ENCODE data around the gene APOB. TPM values are rescaled to one million over a fixed set of nuclear protein-coding genes. Genes with fewer than 3 reads are reported as not detected.

Gene APOB
- total and polyA plus RNA-seq, 2 of the 13 experiments (the other 11 are each of a cell fraction or from before 2014, with no cell fraction given) = 1,569 to 2,515 TPM

DNA sequence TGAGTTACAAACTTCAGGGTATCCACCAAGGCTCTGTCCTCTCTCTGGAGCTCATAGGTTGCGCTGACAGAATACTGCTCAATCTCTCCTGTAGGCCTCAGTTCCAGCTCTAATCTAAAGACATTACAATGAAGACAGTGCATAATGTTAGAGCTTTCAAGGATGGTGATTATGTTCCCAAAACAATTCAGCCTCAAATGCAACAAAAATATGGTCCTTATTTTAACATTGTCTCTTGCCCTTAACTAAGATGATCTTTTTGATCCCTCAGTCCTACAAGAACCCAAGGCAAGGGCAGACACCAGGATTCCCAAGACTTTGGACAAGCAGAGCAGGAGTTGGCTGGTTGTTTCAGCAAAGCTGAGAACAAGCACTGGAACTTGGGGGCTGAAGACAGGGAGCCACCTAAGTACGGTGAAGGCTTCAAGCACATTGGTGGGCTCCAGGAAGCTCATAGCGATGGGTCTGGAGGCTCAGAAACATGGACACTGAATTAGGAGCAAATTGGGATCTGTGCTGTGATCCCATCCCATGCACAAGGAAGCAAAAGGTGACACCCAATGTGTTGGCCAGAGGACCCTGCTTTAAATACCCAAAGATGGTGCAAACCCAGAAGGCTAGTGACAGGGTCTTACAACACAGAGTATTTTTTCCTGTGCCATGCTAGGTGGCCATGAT lies 24.7 kb downstream of the APOB start (continued):
- TF ChIP-seq ZNF615 (CRISPR knock-in tag; IDR thresholded peaks at IDR 0.05; ENCODE audit: borderline replicate concordance) (no peak), ZNF792 (CRISPR knock-in tag; IDR thresholded peaks at IDR 0.05) (no peak), AHDC1 (CRISPR knock-in tag; IDR thresholded peaks at IDR 0.05; ENCODE audit: borderline replicate concordance) (no peak), DPF2 (CRISPR knock-in tag; IDR thresholded peaks at IDR 0.05; ENCODE audit: borderline replicate concordance, low read depth) (no peak), MBNL3 (CRISPR knock-in tag; conservative IDR thresholded peaks at IDR 0.05) (no peak), HIC2 (CRISPR knock-in tag; IDR thresholded peaks at IDR 0.05; ENCODE audit: low read depth) (no peak), GLI4 (CRISPR knock-in tag; IDR thresholded peaks at IDR 0.05; ENCODE audit: borderline replicate concordance) (no peak), IRF2 (CRISPR knock-in tag; IDR thresholded peaks at IDR 0.05) (no peak), MEIS1 (CRISPR knock-in tag; IDR thresholded peaks at IDR 0.05; ENCODE audit: borderline replicate concordance) (no peak), ZNF562 (CRISPR knock-in tag; IDR thresholded peaks at IDR 0.05; ENCODE audit: borderline replicate concordance) (0 out of 2 replicates have a peak, but pooled peaks have one; percentile 7), CBFB (CRISPR knock-in tag; IDR thresholded peaks at IDR 0.05) (no peak), ZNF224 (CRISPR knock-in tag; IDR thresholded peaks at IDR 0.05) (no peak), YY1 (IDR thresholded peaks at IDR 0.05; ENCODE audit: insufficient read depth, insufficient replicate concordance, low read depth, low read length) (no peak)
- TF ChIP-seq, protein P1, sequence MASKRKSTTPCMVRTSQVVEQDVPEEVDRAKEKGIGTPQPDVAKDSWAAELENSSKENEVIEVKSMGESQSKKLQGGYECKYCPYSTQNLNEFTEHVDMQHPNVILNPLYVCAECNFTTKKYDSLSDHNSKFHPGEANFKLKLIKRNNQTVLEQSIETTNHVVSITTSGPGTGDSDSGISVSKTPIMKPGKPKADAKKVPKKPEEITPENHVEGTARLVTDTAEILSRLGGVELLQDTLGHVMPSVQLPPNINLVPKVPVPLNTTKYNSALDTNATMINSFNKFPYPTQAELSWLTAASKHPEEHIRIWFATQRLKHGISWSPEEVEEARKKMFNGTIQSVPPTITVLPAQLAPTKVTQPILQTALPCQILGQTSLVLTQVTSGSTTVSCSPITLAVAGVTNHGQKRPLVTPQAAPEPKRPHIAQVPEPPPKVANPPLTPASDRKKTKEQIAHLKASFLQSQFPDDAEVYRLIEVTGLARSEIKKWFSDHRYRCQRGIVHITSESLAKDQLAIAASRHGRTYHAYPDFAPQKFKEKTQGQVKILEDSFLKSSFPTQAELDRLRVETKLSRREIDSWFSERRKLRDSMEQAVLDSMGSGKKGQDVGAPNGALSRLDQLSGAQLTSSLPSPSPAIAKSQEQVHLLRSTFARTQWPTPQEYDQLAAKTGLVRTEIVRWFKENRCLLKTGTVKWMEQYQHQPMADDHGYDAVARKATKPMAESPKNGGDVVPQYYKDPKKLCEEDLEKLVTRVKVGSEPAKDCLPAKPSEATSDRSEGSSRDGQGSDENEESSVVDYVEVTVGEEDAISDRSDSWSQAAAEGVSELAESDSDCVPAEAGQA (IDR thresholded peaks at IDR 0.05; ENCODE audit: low read depth) = no peak
- TF ChIP-seq, protein P1 (CRISPR knock-in tag; IDR thresholded peaks at IDR 0.05; ENCODE audit: borderline replicate concordance) = no peak

Measured in HepG2 (cell line).